ENCODE results near the gene POU4F1. TPM values are rescaled to one million over a fixed set of nuclear protein-coding genes. Genes with fewer than 3 reads are reported as not detected.
"Not testable (repeated sequence)": the region's sequence is repeated elsewhere in the genome, so short reads cannot be mapped to it uniquely, and the experiment has no call there.

Gene POU4F1
- 2.4 TPM for total RNA-seq
- 10 to 100 TPM in 3 of 8 donors, 1 to 10 TPM in 4, under 1 TPM in 1; 0.76 to 17.9 (median 9.0) TPM for polyA plus RNA-seq (ENCODE audit: insufficient read depth in 1 of 8, insufficient read length in 8 of 8, low replicate concordance in 1 of 8)
- long read RNA-seq, donor 1, result 0 reads
- long read RNA-seq, donor 2, result 0 reads
- long read RNA-seq, donor 3, result 0 reads
- long read RNA-seq, donor 4, result 0 reads
- long read RNA-seq, donor 5, result 0 reads
- long read RNA-seq, donor 6, full-length matches to known transcripts, result 1 of 1 reads
- long read RNA-seq, donor 6, partial matches to known transcripts, result 0 of 1 reads
- long read RNA-seq, donor 6, other reads (novel, unspliced or antisense), result 0 of 1 reads
- long read RNA-seq, donor 7, full-length matches to known transcripts, result 2 of 2 reads
- long read RNA-seq, donor 7, partial matches to known transcripts, result 0 of 2 reads
- long read RNA-seq, donor 7, other reads (novel, unspliced or antisense), result 0 of 2 reads
- long read RNA-seq, donor 8, result 0 reads
- long read RNA-seq, donor 9, full-length matches to known transcripts, result 2 of 2 reads
- long read RNA-seq, donor 9, partial matches to known transcripts, result 0 of 2 reads
- long read RNA-seq, donor 9, other reads (novel, unspliced or antisense), result 0 of 2 reads
- long read RNA-seq, donor 10, result 0 reads
- long read RNA-seq, donor 11, result 0 reads

- Histone ChIP-seq H3K4me3 (ENCODE audit: low read length) (peak within 1 kb of the TSS; percentile 50), H3K36me3 (ENCODE audit: control insufficient read depth, insufficient read depth, low read length) (no peaks in the 10 kb centered on the region), H3K9me3 (replicated peaks; ENCODE audit: control insufficient read depth, low read depth, low read length) (no peaks in the 10 kb centered on the region), H3K4me1 (ENCODE audit: control insufficient read depth, insufficient read depth, low read length) (peaks cover 28% of the 10 kb centered on the region), H3K27me3 (ENCODE audit: control insufficient read depth, insufficient read depth, low read length) (peaks cover 87% of the 10 kb centered on the region), H3K27ac (ENCODE audit: low read length) (no peak within 1 kb of the TSS)
- WGBS (ENCODE audit: insufficient coverage), result under 1% methylated on average over 80 of the region's 80 CpGs
- peak; percentile 81 for DNase-seq
Measured at GRCh38 chr13:78603240-78603957, at the start of gene POU4F1. Gene POU4F1, minus strand, starts transcription at chr13:78603552. Its CDS starts 226 bp downstream, at chr13:78603326.

GRCh38 chr13:78652651-78653050 lies 49.3 kb upstream of the POU4F1 start:
- Histone ChIP-seq H3K36me3 (ENCODE audit: control insufficient read depth, insufficient read depth, low read length) (no peaks in the 10 kb centered on the region), H3K4me1 (ENCODE audit: control insufficient read depth, insufficient read depth, low read length) (peaks cover under 1% of the 10 kb centered on the region), H3K9me3 (replicated peaks; ENCODE audit: control insufficient read depth, low read depth, low read length) (no peaks in the 10 kb centered on the region), H3K4me3 (ENCODE audit: low read length) (no peak overlapping the region), H3K27me3 (ENCODE audit: control insufficient read depth, insufficient read depth, low read length) (no peaks in the 10 kb centered on the region), H3K27ac (ENCODE audit: low read length) (no peak overlapping the region)
- no CpG with 5 or more reads among the region's 1 CpG for WGBS (ENCODE audit: insufficient coverage)
- no peak for DNase-seq

GRCh38 chr13:78650717-78651083 lies 47.3 kb upstream of the POU4F1 start:
- H3K27ac ChIP-seq (ENCODE audit: low read length), result no peak overlapping the region
- DNase-seq, result no peak
- H3K4me3 ChIP-seq (ENCODE audit: low read length), result no peak overlapping the region
- H3K4me1 ChIP-seq (ENCODE audit: control insufficient read depth, insufficient read depth, low read length), result no peaks in the 10 kb centered on the region
- no peaks in the 10 kb centered on the region for H3K9me3 ChIP-seq (replicated peaks; ENCODE audit: control insufficient read depth, low read depth, low read length)
- no peaks in the 10 kb centered on the region for H3K36me3 ChIP-seq (ENCODE audit: control insufficient read depth, insufficient read depth, low read length)
- 100% methylated on average over 1 of the region's 2 CpGs for WGBS (ENCODE audit: insufficient coverage)
- no peaks in the 10 kb centered on the region for H3K27me3 ChIP-seq (ENCODE audit: control insufficient read depth, insufficient read depth, low read length)

GRCh38 chr13:78649997-78650716 lies 46.8 kb upstream of the POU4F1 start:
- no peak overlapping the region for H3K27ac ChIP-seq (ENCODE audit: low read length)
- H3K4me3 ChIP-seq (ENCODE audit: low read length), result no peak overlapping the region
- DNase-seq, result no peak
- H3K27me3 ChIP-seq (ENCODE audit: control insufficient read depth, insufficient read depth, low read length), result no peaks in the 10 kb centered on the region
- 86% methylated on average over 2 of the region's 3 CpGs for WGBS (ENCODE audit: insufficient coverage)
- H3K9me3 ChIP-seq (replicated peaks; ENCODE audit: control insufficient read depth, low read depth, low read length), result no peaks in the 10 kb centered on the region
- no peaks in the 10 kb centered on the region for H3K4me1 ChIP-seq (ENCODE audit: control insufficient read depth, insufficient read depth, low read length)
- no peaks in the 10 kb centered on the region for H3K36me3 ChIP-seq (ENCODE audit: control insufficient read depth, insufficient read depth, low read length)

- H3K27ac ChIP-seq (ENCODE audit: low read length); H3K4me3 ChIP-seq (ENCODE audit: low read length); DNase-seq; H3K36me3 ChIP-seq (ENCODE audit: control insufficient read depth, insufficient read depth, low read length); H3K27me3 ChIP-seq (ENCODE audit: control insufficient read depth, insufficient read depth, low read length); H3K9me3 ChIP-seq (replicated peaks; ENCODE audit: control insufficient read depth, low read depth, low read length); H3K4me1 ChIP-seq (ENCODE audit: control insufficient read depth, insufficient read depth, low read length): not testable (repeated sequence)
- 84% methylated on average over 4 of the region's 11 CpGs for WGBS (ENCODE audit: insufficient coverage)
Measured at GRCh38 chr13:78647109-78647678, 43.8 kb upstream of the POU4F1 start.

GRCh38 chr13:78638216-78638615 lies 34.9 kb upstream of the POU4F1 start:
- peaks cover 10% of the 10 kb centered on the region for H3K36me3 ChIP-seq (ENCODE audit: control insufficient read depth, insufficient read depth, low read length)
- WGBS (ENCODE audit: insufficient coverage), result 100% methylated on average over 1 of the region's 4 CpGs
- no peak overlapping the region for H3K27ac ChIP-seq (ENCODE audit: low read length)
- H3K9me3 ChIP-seq (replicated peaks; ENCODE audit: control insufficient read depth, low read depth, low read length), result no peaks in the 10 kb centered on the region
- DNase-seq, result no peak
- H3K4me1 ChIP-seq (ENCODE audit: control insufficient read depth, insufficient read depth, low read length), result no peaks in the 10 kb centered on the region
- H3K27me3 ChIP-seq (ENCODE audit: control insufficient read depth, insufficient read depth, low read length), result no peaks in the 10 kb centered on the region
- H3K4me3 ChIP-seq (ENCODE audit: low read length), result no peak overlapping the region

GRCh38 chr13:78636495-78636894 lies 33.1 kb upstream of the POU4F1 start:
- no peak overlapping the region for H3K27ac ChIP-seq (ENCODE audit: low read length)
- no peak for DNase-seq
- H3K9me3 ChIP-seq (replicated peaks; ENCODE audit: control insufficient read depth, low read depth, low read length), result no peaks in the 10 kb centered on the region
- no peaks in the 10 kb centered on the region for H3K27me3 ChIP-seq (ENCODE audit: control insufficient read depth, insufficient read depth, low read length)
- H3K4me1 ChIP-seq (ENCODE audit: control insufficient read depth, insufficient read depth, low read length), result no peaks in the 10 kb centered on the region
- H3K36me3 ChIP-seq (ENCODE audit: control insufficient read depth, insufficient read depth, low read length), result peaks cover 15% of the 10 kb centered on the region
- H3K4me3 ChIP-seq (ENCODE audit: low read length), result no peak overlapping the region

- H3K4me1 ChIP-seq (ENCODE audit: control insufficient read depth, insufficient read depth, low read length), result no peaks in the 10 kb centered on the region
- DNase-seq, result peak; percentile 57
- H3K4me3 ChIP-seq (ENCODE audit: low read length), result no peak overlapping the region
- no CpG with 5 or more reads among the region's 4 CpGs for WGBS (ENCODE audit: insufficient coverage)
- H3K27me3 ChIP-seq (ENCODE audit: control insufficient read depth, insufficient read depth, low read length), result no peaks in the 10 kb centered on the region
- H3K9me3 ChIP-seq (replicated peaks; ENCODE audit: control insufficient read depth, low read depth, low read length), result no peaks in the 10 kb centered on the region
- H3K36me3 ChIP-seq (ENCODE audit: control insufficient read depth, insufficient read depth, low read length), result peaks cover 17% of the 10 kb centered on the region
- no peak overlapping the region for H3K27ac ChIP-seq (ENCODE audit: low read length)
Measured at GRCh38 chr13:78632996-78633395, 29.6 kb upstream of the POU4F1 start.

GRCh38 chr13:78631077-78631476 lies 27.7 kb upstream of the POU4F1 start:
- no peak for DNase-seq
- WGBS (ENCODE audit: insufficient coverage), result no CpG with 5 or more reads among the region's 1 CpG
- no peak overlapping the region for H3K27ac ChIP-seq (ENCODE audit: low read length)
- H3K9me3 ChIP-seq (replicated peaks; ENCODE audit: control insufficient read depth, low read depth, low read length), result no peaks in the 10 kb centered on the region
- H3K36me3 ChIP-seq (ENCODE audit: control insufficient read depth, insufficient read depth, low read length), result peaks cover 15% of the 10 kb centered on the region
- no peak overlapping the region for H3K4me3 ChIP-seq (ENCODE audit: low read length)
- no peaks in the 10 kb centered on the region for H3K4me1 ChIP-seq (ENCODE audit: control insufficient read depth, insufficient read depth, low read length)
- no peaks in the 10 kb centered on the region for H3K27me3 ChIP-seq (ENCODE audit: control insufficient read depth, insufficient read depth, low read length)
